SKM-1 treated with dmso at 0.1 percent for 144 hours (cell line): ENCODE results near the gene IL17RB.

Source experiments
- DNase-seq: peaks from one replicate; lab custom pipeline; 2025; ENCODE audit not compliant: unreplicated experiment; lab: John Stamatoyannopoulos, UW

Gene IL17RB

DNA sequence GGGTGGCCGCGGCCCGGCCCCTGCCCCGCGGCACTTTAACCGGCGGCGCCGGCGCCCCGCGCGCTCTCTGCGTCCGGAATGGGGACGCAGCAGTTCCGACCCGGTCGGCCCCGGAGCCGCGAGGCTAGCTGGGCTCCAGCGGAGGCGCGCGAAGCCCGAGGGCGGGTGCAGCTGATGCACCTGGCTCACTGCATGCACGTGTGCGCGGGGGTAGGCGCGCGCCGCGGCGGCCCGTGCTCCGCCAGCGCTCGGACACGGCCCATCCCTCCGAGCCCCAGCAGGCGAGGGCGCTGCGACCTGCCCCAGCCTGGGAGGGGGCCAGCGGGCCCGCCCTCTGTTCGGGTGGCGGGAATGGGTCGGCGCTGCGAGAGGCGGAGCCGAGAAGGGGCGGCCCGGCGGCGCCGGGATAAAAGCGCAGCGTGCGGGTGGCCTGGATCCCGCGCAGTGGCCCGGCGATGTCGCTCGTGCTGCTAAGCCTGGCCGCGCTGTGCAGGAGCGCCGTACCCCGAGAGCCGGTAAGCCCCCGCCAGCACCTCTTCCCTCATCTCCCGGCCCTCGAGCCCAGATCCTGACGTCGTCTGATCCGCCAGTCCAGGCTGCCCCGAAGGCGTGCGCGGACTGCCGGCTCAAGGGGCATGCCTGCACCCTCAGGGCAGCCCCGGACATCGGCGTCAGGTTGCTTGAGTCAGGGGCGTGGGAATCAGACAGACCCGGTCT is at the start of gene IL17RB, which contains the start of gene CHDH:
IL17RB (plus strand) TSS at position 435 of the 717 bp plus-strand sequence; CDS start at position 456, 21 bp downstream.
CHDH (minus strand) TSS at position 286 of the 717 bp plus-strand sequence. CDS start 22,411 bp downstream, outside the sequence.
- peak; percentile 20 for DNase-seq

- no peak for DNase-seq
These were observed 48.2 kb upstream of the IL17RB start for GRCh38 chr3:53798144-53798543.

- no peak for DNase-seq
These were observed 47.0 kb upstream of the IL17RB start for GRCh38 chr3:53799338-53799865.

DNA sequence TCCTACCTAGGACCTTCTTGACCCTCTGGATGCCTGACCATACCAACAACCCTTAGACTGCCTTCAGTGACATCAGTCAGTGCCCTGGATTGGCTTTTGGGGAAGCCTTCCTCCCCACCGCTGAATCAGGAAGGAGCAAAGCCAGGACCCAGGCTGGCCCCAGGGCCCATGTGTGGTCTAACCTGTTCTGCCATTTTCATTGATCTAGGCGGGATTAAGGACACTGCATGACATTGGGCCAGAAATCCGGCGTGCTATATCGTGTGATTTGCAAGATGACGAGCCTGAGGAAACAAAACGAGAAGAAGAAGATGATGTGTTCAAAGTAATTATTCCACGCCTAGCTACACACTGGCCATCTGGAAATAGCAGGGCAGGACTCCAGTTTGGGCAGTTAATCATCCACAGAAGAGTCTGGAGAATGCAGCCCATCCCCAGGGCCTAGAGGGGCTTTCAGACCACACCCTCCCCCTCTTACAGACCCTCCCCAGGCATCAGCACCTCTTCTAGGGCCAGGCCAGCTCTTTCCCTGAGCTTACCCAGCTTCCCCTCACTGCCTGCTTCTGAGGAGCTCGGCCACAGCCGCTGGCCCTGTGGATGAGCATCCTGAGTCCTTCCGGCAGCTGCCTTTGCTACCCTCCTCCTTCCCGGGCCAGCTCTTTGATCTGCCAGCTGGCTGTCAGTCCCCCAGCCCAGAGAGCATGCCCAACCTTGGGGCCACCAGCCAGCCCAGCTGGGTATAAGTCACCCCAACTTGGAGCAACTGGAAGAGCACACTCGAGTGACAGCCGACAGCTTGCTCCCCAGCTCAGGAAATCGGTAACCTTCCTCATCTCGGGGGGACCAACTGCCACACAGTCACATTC is 46.1 kb upstream of the IL17RB start:
- DNase-seq, result no peak

DNA sequence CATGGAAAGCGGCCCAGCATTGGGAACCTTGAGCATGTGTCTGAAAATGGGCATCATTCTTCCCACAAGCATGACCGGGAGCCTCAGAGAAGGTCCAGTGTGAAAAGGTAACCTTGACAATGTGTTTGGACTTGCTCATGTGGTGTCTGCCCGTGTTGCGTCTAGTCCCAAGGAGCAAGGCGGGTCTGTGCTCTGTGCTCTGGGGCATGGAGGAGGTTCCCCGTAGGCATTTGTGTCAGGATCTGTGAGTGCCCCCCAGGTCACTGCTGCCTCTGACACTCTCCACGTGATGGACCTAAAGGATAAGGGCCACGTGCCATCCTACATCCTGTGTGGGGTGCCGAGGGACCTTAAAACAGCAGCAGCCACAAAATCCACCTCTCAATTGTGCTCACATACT is 45.0 kb upstream of the IL17RB start:
- no peak for DNase-seq

DNA sequence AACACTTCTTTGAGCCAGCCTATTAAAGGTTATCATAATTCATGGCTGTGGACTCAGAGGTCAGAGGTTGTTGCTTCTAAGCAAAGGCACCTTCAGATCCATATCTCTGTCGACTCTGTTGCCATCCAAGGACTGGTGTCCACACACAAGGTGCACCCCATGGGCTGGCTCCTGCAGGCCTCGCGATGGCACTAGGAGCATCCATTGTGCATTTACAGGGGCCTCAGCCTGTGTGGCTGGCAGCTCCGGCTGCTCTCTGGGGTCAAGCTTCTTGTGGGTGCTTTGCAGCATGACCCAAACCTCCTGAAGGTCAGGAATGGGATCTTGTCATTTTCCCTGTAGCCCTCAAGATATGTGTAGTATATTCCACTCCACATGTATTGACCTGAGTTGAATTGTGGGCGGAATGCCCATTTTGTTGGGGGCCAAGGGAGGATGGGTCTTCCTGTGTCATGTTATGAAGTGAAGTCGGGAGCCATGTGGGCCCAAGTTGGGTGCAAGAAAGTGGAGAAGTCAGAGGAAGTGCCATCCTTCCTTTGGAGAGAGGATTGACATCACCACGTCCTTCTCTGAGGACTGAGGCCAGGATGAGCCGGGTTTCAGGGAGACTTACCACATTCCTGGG is 44.0 kb upstream of the IL17RB start:
- DNase-seq, result no peak

DNA sequence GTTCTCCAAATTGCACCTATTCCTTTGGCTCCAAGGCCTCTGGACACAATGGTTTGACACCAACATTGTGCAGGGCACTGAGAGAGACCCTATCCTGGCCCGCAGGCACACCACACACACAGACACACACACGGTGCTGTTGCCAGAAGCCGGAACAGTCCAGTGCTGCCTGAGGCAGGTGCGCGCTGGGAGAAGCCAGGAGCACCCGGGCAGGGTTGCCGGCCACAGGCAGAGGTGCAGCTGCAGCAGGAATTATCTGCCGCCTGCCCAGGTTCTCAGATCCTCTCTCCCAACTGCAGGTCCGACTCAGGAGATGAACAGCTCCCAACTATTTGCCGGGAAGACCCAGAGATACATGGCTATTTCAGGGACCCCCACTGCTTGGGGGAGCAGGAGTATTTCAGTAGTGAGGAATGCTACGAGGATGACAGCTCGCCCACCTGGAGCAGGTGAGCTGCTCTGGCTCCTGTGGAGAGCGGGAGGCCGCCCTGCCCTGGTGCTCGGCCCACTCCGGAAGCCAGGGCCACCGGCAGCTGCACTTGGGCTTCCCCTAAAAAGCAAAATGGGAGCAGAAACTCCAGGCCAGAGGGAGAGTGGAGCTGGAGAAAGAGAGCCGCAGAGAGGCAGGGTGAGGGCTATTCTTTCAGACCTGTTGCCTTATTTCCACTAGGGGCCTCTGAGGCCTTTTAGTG is 43.1 kb upstream of the IL17RB start:
- DNase-seq, result no peak

GRCh38 chr3:53803816-53804695 is 42.3 kb upstream of the IL17RB start:
- DNase-seq, result no peak

GRCh38 chr3:53804697-53805462 is 41.5 kb upstream of the IL17RB start:
- no peak for DNase-seq

DNA sequence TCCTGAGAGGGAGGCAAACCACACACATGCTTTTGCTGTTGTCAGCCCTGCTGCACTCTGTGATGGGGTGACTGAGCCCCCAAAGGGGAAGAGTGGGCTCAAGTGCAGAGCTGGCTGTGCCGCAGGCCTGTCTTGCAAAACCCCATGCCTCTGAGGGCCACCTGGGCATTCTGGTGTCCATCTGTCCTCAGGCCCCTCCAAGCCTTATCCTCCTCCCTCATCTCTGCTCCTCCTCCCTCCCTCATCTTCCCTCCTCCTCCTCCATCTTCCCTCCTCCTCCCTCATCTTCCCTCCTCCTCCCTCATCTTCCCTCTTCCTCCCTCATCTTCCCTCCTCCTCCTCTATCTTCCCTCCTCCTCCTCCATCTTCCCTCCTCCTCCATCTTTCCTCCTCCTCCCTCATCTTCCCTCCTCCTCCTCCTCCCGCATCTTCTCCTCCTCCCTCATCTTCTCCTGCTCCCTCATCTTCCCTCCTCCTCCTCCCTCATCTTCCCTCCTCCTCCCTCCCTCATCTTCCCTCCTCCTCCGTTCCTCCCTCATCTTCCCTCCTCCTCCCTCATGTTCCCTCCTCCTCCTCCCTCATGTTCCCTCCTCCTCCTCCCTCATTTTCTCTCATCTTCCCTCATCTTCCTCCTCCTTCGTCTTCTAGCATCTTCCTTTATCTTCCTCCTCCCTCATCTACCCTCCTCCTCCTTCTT is 40.8 kb upstream of the IL17RB start:
- DNase-seq, result no peak

GRCh38 chr3:53806182-53807116 is 39.9 kb upstream of the IL17RB start:
- no peak for DNase-seq

- DNase-seq, result no peak
These were observed 39.1 kb upstream of the IL17RB start for GRCh38 chr3:53807117-53807810.

DNA sequence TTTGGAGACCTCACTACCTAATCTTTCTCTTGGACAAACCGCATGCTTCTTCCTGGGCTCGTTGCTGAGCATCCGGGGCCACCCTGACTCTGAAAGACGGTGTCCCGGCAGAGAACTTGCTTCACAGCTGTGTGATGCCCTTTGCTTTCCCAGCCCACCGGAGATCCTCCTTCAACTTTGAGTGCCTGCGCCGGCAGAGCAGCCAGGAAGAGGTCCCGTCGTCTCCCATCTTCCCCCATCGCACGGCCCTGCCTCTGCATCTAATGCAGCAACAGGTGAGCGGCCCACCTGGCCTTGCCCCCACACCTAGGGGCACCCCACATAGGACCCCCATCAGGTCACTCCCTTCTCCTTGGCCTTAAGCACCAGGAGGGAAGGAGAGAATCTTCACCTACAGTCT is 37.9 kb upstream of the IL17RB start:
- no peak for DNase-seq

DNA sequence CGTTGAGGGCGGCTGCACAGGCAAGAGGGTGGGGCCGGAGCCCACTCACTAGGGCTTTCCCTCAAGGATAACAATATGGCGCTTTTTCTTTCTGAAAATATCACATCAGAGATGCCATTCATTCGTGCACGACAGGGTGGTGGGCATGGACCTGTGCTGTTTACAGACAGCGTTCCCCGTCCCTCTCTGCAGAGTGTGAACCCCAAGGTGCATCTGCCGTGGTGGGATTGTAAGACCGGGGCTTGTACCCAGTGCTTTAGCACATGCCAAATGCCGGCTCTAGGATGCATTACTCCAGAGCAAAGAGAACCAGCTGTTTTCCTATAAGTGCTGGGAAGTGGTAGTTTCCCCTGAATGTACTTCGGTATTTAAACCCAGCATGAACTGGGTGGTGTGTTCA is 37.1 kb upstream of the IL17RB start:
- no peak for DNase-seq

DNA sequence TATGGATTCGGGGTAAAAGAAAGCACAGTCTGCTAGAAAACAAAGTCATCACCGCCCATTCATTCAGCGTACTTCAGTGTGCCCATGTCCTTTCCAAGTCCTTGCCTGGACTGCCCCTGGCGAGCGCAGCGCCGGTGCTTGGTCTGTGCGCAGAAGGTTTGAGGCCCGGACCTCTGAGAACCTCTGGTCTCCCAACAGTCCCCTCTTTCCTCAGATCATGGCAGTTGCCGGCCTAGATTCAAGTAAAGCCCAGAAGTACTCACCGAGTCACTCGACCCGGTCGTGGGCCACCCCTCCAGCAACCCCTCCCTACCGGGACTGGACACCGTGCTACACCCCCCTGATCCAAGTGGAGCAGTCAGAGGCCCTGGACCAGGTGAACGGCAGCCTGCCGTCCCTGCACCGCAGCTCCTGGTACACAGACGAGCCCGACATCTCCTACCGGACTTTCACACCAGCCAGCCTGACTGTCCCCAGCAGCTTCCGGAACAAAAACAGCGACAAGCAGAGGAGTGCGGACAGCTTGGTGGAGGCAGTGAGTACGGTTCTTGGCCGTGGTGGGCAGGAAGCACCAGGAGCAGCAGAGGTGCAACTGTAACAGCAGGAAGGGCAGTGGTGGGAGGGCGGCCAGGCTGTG is 36.5 kb upstream of the IL17RB start:
- no peak for DNase-seq

DNA sequence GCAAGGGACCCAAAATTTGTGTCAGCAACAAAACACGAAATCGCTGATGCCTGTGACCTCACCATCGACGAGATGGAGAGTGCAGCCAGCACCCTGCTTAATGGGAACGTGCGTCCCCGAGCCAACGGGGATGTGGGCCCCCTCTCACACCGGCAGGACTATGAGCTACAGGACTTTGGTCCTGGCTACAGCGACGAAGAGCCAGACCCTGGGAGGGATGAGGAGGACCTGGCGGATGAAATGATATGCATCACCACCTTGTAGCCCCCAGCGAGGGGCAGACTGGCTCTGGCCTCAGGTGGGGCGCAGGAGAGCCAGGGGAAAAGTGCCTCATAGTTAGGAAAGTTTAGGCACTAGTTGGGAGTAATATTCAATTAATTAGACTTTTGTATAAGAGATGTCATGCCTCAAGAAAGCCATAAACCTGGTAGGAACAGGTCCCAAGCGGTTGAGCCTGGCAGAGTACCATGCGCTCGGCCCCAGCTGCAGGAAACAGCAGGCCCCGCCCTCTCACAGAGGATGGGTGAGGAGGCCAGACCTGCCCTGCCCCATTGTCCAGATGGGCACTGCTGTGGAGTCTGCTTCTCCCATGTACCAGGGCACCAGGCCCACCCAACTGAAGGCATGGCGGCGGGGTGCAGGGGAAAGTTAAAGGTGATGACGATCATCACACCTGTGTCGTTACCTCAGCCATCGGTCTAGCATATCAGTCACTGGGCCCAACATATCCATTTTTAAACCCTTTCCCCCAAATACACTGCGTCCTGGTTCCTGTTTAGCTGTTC is 35.0 kb upstream of the IL17RB start:
- no peak for DNase-seq
